Measurements from ENCODE around the gene ARID5B. TPM values are rescaled to one million over a fixed set of nuclear protein-coding genes. Genes with fewer than 3 reads are reported as not detected.
A peak's percentile ranks its signal among the peaks of the same experiment; 100 is the strongest.

ARID5B gene
- total RNA-seq, 4 donors from 2014 or later = 47.2 to 127 (median 62.8) TPM

DNA sequence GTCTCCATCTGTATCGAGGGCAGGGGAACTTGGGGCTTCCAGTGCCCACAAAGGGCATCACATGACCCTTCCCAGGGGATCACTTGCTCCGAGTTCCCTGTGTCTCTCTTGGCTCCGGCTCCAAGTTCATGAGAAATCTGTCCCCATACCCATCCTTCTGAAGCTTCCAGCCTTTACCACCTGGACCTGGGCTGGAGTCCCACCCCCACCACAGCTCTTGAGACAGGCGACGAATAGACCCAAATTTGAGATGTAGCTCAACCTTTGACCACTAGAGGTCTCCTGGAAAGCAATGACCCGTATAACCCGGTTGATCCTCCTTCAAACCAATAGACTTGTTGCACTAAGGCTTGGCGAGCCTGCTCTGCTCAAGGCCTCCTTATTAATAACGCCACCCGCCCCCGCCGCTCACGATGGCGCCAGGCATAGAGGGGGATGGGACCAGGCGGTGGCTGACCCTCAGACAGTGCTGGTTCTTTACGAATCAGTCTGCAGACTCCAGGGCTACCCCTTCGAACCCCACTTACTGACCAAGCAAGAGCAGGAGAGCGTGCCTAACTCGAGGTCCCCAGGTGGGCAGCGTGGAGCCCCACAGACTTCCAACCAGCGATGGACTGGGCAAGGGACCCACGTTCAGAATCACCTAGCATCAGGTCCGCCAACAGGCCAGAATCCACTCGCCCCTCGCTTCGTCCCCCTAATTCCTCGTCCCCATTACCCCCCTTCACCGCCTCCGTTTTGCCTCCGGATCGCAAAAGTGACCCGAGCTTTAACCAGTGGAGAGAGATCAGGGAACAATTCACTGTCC is 4.4 kb upstream of the ARID5B start:
- H3K4me3 ChIP-seq (ENCODE audit: low read depth, poor library complexity, severe bottlenecking) = peak overlapping the region; percentile 10
- no peak for TF ChIP-seq POLR2A (IDR thresholded peaks at IDR 0.05)
- TF ChIP-seq, protein P1, sequence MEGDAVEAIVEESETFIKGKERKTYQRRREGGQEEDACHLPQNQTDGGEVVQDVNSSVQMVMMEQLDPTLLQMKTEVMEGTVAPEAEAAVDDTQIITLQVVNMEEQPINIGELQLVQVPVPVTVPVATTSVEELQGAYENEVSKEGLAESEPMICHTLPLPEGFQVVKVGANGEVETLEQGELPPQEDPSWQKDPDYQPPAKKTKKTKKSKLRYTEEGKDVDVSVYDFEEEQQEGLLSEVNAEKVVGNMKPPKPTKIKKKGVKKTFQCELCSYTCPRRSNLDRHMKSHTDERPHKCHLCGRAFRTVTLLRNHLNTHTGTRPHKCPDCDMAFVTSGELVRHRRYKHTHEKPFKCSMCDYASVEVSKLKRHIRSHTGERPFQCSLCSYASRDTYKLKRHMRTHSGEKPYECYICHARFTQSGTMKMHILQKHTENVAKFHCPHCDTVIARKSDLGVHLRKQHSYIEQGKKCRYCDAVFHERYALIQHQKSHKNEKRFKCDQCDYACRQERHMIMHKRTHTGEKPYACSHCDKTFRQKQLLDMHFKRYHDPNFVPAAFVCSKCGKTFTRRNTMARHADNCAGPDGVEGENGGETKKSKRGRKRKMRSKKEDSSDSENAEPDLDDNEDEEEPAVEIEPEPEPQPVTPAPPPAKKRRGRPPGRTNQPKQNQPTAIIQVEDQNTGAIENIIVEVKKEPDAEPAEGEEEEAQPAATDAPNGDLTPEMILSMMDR (IDR thresholded peaks at IDR 0.05) = peak in 1 of 3 donors; percentile 43
- DNase-seq (ENCODE audit: low spot score in 2 of 2) = peak; percentile 67 to 91
- WGBS, 2 donors = 16 to 26% methylated on average over 24 to 27 of the region's 32 CpGs
- intact Hi-C loops (cut with DNase I; ENCODE audit: low total_unique reads) = no loop called here

DNA sequence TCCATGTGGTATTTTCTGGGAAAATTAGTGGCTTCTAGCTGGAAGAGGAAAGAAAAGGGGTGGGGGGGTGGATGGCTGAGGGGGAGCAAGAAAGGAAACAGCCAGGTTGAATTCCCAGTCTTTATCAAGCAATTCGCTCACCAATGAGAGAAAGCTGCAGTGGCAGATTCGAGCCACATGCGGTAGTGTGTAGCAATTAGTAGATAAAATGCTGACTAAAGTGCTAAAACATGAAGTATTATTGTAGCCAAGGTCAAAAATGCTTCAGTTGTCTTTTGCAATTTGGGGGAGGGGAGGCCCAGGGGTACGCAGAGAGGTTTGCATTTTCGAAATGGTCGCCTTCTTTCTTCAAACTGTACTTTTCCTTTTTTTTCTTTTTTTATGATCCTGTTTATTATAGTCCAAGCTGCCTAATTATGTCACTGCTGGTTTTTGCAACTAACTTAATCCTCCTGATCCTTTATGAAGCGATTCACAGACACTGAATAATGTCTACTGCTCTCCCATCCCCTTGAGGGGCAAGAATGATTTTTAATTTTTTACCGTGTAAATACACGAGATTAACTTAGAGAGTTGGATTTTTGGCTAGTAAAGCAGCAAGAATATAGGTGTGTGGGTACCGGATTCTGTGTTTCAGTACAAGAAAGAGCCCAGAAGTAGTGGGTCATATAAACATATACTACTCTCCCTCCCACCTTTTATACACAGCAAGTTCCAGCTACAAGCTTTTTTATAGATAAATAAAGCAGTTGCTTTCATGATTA is 3.6 kb upstream of the ARID5B start:
- intact Hi-C loops (cut with DNase I; ENCODE audit: low total_unique reads) = no loop called here
- peak overlapping the region; percentile 10 for H3K4me3 ChIP-seq (ENCODE audit: low read depth, poor library complexity, severe bottlenecking)
- TF ChIP-seq, protein P1 (IDR thresholded peaks at IDR 0.05) = no peak
- no peak for TF ChIP-seq POLR2A (IDR thresholded peaks at IDR 0.05)
- peak in 1 of 2 donors; percentile 32 for DNase-seq (ENCODE audit: low spot score in 2 of 2)
- WGBS, 2 donors = 31 to 37% methylated on average over 10 of the region's 10 CpGs

DNA sequence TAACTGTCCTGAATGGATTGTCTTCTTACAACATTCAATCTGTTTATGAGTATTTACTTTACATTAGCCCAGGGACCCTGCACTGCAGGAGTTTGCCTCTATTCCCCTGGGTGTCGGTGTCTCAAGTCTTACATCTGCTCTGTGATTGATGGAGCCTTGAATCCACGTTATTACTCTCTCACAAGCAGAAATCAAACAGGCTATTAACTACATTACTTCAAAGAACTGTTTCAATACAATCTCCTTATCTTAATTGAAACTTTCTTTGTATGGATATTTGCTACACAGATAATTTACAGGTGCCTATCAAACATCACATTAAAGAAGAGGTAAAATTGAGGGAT is 3.1 kb upstream of the ARID5B start:
- DNase-seq (ENCODE audit: low spot score in 2 of 2) = no peak
- TF ChIP-seq POLR2A (IDR thresholded peaks at IDR 0.05) = no peak
- TF ChIP-seq, protein P1 (IDR thresholded peaks at IDR 0.05) = no peak
- H3K4me3 ChIP-seq (ENCODE audit: low read depth, poor library complexity, severe bottlenecking) = no peak overlapping the region
- 54 to 63% methylated on average over 2 of the region's 2 CpGs for WGBS, 2 donors
- intact Hi-C loops (cut with DNase I; ENCODE audit: low total_unique reads) = no loop called here

DNA sequence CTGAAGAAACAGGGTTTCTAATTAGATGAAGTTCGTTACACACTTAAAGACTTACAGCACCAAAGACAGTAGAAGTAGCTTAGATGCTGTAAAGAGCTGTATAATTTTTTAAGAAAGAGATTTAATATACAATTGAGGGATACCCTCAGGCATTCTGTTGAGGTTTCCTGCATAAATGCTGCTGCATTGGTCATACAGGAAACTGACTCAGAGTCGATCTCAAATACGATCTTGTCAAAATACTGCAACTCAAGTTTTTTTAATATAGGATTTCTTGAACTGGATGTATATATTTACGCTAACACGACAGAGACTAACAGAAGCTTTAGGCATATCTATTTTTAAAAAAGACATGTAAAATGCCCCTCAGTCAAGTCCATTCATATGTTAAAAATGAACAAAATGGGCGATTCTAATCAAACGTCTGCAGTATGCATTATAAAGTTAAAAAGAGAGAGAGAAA is 2.4 kb upstream of the ARID5B start:
- TF ChIP-seq POLR2A (IDR thresholded peaks at IDR 0.05) = no peak
- TF ChIP-seq, protein P1 (IDR thresholded peaks at IDR 0.05) = no peak
- intact Hi-C loops (cut with DNase I; ENCODE audit: low total_unique reads) = no loop called here
- no peak overlapping the region for H3K4me3 ChIP-seq (ENCODE audit: low read depth, poor library complexity, severe bottlenecking)
- 44 to 52% methylated on average over 7 of the region's 7 CpGs for WGBS, 2 donors
- DNase-seq (ENCODE audit: low spot score in 2 of 2) = no peak

DNA sequence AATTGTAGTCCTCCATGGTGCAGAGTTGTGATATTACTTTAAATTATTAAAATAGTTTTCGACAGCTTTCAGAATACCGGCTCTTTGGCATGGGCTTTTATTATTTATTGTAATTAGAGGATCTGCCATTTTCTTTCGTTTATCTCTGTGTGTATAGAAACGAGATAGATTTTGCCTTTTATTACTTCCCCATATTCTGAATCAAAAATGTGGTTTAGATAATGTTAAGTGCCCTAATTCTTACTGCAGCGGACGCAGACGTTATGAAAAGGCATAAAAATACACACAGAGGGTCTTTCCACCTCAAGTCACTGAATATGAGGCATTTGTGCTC is 1.9 kb upstream of the ARID5B start:
- intact Hi-C loops (cut with DNase I; ENCODE audit: low total_unique reads) = no loop called here
- H3K4me3 ChIP-seq (ENCODE audit: low read depth, poor library complexity, severe bottlenecking) = no peak overlapping the region
- 7 to 8% methylated on average over 7 of the region's 7 CpGs for WGBS, 2 donors
- DNase-seq (ENCODE audit: low spot score in 2 of 2) = no peak
- TF ChIP-seq POLR2A (IDR thresholded peaks at IDR 0.05) = no peak
- TF ChIP-seq, protein P1 (IDR thresholded peaks at IDR 0.05) = no peak
